GM21619 (cell line): ENCODE data around the gene CST9L.

Experiments
- ATAC-seq: cut with Tn5 transposase; IDR thresholded peaks from one replicate; pipeline ENCODE4 v1.9.1; 2021; ENCODE audit not compliant: unreplicated experiment

The CST9L gene

DNA sequence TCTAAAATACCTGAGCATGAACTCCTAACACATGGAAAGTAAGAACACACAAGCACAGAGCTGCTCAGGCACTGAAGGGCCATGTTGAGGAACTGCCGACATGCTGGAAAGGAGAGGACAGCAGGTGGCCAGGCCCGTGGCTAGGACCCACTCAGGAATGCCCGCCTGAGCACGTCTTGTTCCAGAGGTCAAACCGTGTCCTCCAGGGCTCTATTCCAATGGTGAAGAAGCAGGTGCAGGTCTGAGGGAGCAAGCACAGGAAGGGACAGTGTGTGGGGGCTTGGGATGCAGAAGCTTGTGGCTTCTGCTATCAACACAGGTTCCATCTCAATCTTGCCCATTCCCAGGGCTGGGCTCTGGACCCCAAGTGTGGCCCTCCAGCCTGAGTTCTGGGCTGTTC lies 20.7 kb downstream of the CST9L start:
- ATAC-seq, result no peak

DNA sequence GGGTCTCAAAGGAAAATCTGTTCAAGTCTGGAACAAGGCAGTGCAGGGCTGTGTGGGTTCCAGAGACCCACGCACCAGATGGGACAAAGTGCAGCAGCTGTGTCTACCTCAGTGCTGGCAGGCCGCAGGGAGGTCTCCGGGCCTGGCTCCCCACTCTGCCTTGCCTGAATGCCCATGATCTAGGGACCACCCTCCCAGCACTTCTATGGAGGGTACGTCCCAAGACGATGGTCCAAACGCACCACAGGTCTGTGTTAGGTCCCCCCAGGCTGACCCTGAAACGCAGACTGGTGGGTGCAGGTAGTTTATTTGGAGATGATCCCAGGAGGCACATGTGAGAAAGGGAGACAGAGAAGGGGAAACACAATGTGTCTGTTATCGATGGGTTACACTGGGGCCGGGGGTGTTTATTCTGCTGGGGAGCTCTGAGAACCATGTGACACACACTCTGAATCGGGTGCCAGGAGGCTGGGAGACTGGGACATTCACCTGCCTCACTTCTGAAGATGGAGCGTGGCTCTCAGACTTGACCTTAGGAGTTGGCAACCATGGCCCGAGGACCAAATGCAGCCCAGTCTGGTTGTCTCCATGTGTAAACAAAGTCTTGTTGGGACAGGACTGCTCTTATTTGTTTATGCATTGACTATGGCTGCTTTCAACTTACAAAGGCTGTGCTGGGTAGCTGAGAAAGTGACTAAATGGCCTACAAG lies 21.7 kb downstream of the CST9L start:
- no peak for ATAC-seq

- ATAC-seq, result no peak
Measured at GRCh38 chr20:23544133-23544532, 24.2 kb downstream of the CST9L start.

- ATAC-seq, result no peak
Measured at GRCh38 chr20:23542801-23543200, 25.5 kb downstream of the CST9L start.

DNA sequence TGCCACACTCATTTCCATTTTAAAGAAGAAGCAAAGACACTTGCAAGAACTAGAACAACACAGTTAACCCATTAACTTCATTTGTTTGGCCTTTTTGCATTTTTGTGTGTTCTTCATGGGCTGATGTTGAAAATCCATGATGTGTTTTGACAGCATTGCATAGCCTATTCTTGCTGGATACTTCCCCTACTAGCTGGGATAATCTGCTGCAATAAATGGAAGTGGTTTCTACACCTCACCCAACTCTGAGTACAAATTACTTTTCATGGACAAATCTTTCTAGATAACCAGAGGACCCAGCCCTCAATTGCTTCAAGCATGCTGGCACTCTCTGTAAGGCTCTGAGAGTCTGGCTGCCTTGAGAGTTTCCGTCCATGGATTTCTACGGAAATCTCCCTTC lies 26.5 kb downstream of the CST9L start:
- no peak for ATAC-seq

- ATAC-seq, result no peak
Measured at GRCh38 chr20:23541330-23541729, 27.0 kb downstream of the CST9L start.

DNA sequence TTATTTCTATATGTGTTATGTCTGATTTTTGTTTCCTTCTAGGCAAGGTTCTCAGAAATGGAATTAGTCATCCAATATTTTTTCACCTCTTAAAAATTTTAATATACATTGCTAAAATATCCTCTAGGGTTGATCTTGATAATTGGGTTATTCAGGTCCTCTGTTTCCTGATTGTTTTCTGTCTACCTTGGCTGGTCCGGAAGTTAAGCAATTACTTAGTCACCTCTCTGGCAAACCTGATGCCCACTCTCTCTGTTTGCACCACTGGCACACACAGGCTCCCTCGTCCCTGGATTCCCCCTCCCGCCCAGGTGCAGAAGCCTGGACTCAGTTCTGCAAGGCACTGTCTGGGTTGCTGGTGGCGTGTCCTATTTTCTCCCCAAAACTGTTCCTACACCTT lies 27.7 kb downstream of the CST9L start:
- ATAC-seq, result no peak

- ATAC-seq, result no peak
Measured at GRCh38 chr20:23537030-23537429, 31.3 kb downstream of the CST9L start.

GRCh38 chr20:23536328-23536974 lies 31.8 kb downstream of the CST9L start:
- no peak for ATAC-seq

- no peak for ATAC-seq
Measured at GRCh38 chr20:23534801-23535593, 33.3 kb downstream of the CST9L start.

DNA sequence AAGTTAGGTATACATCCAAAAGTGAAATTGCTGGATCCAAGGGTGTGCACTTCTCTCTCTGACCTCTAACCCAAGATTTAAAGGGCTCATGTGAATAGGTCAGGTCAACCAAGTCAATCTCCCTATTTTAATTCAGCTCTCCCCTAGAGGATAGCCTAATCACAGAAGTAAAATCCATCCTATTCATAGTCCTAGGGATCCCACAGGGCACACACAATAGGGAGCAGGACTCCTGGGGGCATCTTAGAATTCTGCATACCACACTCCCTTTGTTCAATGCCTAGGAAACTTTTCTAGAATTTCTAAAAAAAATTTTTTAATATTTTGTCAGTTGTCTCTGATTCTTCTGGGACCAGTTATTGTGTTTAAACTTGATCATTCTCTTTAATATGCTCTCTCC lies 35.1 kb downstream of the CST9L start:
- ATAC-seq, result no peak

DNA sequence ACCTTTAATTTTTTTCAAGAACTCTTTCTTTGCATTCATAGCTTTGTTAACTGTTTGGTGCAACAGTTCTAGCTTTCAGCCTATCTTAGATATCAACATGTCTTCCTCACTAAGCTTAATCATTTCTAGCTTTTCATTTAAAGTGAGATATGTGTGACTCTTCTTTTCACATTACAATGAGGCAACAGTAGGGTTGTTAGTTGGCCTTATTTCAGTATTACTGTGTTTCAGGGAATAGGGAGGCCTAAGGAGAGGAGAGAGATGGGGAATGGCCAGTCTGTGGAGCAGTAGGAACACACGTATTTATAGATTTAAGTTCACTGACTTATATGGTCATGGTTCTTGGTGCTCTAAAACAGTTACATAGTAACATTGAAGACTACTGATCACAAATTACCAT lies 35.8 kb downstream of the CST9L start:
- ATAC-seq, result no peak

DNA sequence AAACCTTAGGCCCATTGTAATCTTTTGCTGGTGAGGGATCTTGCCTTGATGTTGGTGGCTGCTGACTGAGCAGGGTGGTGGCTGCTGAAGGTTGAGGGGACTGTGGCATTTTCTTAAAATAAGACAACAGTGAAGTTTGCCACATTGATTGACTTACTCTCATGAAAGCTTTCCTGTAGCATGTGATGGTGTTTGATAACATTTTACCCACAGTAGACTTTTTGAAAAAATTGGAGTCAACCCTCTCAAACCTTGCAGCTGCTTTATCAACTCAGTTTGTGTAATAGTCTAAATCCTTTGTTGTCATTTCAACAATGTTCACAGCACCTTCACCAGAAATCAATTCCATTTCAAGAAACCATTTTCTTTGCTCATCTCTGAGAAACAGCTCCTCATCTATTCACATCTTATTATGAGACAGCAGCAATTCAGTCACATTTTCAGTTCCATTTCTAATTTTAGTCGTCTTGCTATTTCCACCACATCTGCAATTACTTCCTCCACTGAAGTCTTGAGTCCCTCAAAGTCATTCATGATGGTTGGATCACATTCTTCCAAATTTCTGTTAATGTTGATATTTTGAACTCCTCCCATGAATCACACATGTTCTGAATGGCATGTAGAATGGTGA lies 37.2 kb downstream of the CST9L start:
- ATAC-seq, result no peak

DNA sequence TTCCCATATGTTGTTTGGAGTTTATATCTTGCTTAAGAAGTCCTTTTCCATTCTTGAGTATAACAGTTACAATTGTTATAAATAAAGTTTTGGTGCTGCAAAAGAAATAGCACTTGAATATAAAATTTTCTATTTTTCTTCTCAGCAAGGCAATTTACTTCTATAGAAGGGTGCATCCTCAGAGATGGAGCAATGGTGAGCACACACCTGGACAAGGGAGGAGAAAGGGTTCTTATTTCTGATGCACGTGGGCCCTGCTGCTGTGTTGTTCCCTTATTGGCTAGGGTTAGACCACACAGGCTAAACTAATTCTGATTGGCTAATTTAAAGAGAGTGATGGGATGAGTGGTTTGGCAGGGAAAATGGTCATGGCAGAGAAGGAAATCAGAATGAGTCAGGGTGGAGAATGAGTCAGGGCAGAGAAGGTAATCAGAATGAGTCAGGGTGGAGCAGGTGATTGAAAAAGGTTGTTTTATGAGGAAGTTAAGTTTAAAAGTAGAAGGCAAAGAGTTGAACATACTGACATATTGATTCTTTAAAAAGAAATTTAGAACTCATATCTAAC lies 39.3 kb downstream of the CST9L start:
- ATAC-seq, result no peak

DNA sequence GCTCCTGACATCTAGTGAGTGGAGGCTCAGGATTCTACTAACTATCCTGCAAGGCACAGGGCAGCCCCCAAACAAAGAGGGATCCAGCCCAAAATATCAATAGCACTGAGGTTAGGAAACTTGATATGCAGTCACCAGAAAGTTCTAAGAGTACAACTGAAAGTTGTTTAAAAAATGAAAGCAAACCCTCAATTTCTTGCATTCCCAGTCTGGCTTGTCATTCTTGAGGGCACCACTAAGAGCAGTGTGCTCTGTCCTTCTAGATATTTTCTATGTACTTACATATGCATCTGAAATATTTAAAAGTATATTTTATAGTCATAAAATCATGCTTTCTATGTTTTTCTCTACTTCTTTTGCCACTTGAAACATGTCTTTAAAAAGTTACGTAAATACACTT lies 41.4 kb downstream of the CST9L start:
- ATAC-seq, result no peak

DNA sequence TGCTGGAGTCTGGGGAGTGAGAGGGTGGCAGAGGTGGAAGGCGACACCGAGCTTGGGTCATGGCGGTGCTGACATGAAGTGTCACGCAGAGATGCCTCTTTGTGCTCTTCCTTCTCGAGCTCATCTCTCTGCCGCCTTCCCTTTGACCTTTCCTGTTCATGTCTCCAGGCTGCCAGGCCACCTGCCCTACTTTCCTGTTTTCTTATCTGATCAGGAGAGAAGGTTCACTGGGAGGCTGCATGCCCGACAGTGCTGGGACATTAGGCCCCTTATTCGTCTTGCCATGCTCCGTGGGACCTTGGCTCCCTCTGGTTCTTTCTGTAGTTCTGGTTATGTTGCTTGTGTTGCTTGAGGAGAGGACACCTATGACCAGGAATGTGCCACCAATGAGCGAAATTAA lies 44.1 kb downstream of the CST9L start:
- no peak for ATAC-seq

- ATAC-seq, result peak; percentile 56
Measured at GRCh38 chr20:23520185-23520584, 48.1 kb downstream of the CST9L start.

GRCh38 chr20:23519556-23519955 lies 48.7 kb downstream of the CST9L start:
- ATAC-seq, result no peak

DNA sequence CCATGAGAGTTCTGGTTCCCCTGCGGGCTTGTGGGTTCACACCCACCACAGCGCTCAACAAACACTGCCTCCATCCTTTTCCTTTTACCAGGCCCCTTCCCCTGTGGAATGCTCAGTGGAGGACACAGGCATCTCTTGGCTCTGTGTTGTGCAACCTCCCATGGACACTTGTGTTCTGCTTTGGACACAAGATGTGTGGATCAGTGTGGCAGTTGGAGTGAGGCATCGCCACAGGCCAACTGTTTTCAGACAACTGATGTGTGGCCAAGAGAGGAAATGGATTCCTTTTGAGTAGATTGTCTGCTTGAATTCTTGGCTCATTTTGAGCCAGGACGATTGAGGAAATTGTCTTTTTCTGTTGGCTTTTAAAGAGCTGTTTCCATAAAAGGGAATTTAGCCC lies 50.6 kb downstream of the CST9L start:
- ATAC-seq, result no peak

GRCh38 chr20:23515250-23515939 lies 52.9 kb downstream of the CST9L start:
- ATAC-seq, result no peak

DNA sequence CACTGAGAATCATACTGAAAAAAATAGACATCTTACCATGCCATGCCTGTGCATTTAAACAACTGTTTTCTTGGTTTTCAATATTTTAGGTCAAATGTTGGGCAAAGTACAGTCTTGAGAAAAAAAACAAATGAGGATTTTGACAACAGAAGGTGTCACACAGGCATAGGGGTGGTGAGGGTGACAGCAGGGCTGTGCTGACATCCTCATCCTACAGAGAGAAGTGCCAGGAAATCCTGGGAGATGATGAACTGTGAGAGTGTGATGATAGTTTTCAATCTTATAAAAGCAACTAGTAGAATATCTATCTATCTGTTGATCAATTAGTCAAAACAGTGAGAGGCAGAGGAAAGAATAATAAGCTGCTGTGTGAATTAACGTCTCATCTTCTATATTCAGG lies 53.4 kb downstream of the CST9L start:
- ATAC-seq, result no peak
